ENCODE measurements around the gene PSMD13.

GRCh38 chr11:299951-300735, 63.4 kb downstream of the PSMD13 start:
- peak in 1 of 4 experiments; percentile 6 for TF ChIP-seq CTCF (IDR thresholded peaks at IDR 0.05)
- TF ChIP-seq POLR2A (IDR thresholded peaks at IDR 0.05): no peak
- no peak for TF ChIP-seq POLR2AphosphoS5 (IDR thresholded peaks at IDR 0.05)
